ENCODE data around the gene ZNF304. TPM values are rescaled to one million over a fixed set of nuclear protein-coding genes. Genes with fewer than 3 reads are reported as not detected.

The ZNF304 gene
- total RNA-seq, 1 donor: 11.2 TPM

DNA sequence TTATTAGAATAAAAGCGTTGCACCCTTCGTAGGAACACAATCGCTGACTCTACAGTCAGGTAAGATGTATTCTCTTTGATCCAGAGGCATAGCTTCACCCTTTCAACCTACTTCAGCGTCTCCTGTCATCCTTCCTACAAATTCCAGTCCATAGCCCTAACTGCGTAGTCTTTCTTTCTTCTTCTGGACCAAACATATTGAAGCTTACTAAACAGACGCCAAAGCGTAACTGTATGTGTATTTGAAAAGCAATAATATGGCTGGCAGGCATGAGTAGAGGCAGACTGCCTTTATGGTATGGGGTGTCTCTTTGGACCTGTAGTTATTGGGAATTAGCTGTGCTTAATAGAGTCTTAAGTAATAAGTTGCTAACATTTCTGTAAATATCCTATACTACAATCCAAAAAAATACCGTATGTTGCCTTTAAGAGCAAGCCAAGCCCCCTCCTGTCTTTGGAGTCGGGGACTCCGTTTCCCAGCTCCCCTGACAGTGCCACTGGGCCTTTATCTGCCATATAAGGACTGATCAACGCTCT lies 38.2 kb downstream of the ZNF304 start:
- no peak for DNase-seq (ENCODE audit: low read depth)
- TF ChIP-seq, protein P1, sequence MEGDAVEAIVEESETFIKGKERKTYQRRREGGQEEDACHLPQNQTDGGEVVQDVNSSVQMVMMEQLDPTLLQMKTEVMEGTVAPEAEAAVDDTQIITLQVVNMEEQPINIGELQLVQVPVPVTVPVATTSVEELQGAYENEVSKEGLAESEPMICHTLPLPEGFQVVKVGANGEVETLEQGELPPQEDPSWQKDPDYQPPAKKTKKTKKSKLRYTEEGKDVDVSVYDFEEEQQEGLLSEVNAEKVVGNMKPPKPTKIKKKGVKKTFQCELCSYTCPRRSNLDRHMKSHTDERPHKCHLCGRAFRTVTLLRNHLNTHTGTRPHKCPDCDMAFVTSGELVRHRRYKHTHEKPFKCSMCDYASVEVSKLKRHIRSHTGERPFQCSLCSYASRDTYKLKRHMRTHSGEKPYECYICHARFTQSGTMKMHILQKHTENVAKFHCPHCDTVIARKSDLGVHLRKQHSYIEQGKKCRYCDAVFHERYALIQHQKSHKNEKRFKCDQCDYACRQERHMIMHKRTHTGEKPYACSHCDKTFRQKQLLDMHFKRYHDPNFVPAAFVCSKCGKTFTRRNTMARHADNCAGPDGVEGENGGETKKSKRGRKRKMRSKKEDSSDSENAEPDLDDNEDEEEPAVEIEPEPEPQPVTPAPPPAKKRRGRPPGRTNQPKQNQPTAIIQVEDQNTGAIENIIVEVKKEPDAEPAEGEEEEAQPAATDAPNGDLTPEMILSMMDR (IDR thresholded peaks at IDR 0.05; ENCODE audit: insufficient read depth, low read depth, low read length): no peak
- H3K4me3 ChIP-seq (ENCODE audit: low read depth, low read length): peak overlapping the region; percentile 97

DNA sequence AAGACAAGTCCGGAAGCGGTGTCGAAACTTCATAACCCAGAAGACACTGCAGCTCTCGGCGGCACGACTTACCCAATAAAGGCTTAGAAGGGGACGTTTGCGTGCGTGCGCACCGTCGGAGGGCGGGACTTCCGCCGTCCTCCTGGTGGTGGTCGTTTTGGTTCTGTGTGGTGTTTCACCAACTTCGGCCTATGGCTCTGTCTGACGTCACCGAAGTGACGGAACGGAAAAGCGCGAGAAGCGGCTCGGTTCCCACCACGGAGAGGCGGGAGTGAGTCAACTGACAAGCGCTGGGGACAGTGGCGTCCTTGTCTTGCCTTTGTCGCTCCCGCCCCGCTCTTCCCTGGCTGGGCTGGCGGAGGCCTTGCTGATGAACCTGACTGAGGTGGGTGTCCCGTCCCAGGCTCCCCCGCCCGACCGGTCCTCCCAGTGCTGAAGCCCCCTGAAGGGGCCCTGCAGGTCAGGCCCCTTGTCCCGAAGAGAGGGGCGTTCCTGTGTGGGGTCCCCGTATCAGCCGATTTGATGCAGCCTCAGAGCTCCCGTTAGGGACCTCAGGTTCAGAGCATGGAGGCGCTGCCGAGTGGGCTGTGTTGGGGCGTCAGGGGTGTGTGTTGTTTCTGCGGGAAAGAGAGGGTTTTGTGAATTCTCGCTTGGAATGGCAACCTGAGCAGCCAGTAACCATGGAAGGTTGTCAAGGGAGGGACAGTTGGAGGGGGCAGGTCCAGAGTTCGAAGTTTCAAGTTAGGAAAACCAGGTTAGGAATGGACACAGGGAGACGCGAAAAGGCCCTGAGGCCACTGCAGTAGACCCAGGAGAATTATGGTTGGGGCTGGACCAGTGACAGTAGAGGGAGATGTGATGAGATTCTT lies 38.9 kb downstream of the ZNF304 start, which contains the start of gene ZNF548:
Gene ZNF548, plus strand, starts transcription at position 125 of the 869 bp plus-strand sequence. Its CDS starts 246 bp downstream, at position 371.
- peak; percentile 100 for DNase-seq (ENCODE audit: low read depth)
- TF ChIP-seq, protein P1 (IDR thresholded peaks at IDR 0.05; ENCODE audit: insufficient read depth, low read depth, low read length): peak; percentile 23
- peak within 1 kb of the TSS; percentile 97 for H3K4me3 ChIP-seq (ENCODE audit: low read depth, low read length)

DNA sequence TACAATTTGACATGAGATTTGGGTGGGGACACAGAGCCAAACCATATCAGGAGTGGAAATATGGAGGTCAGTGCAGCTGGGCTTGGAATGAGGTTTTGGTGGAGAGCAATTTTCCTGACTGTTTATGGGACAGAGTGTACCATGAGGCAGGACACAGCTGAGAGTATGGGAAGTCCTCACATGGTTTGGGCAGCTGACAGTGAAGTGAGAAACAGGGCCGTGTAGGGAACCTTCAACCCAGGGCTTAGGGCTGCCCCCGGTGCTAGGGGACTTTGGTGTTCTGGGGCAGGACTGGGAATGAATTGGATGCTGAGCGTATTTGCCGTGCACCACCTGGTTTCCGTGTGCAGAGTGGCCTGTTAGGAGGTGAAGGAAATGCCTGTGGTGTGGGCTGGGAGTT lies 44.6 kb downstream of the ZNF304 start:
- TF ChIP-seq, protein P1 (IDR thresholded peaks at IDR 0.05; ENCODE audit: insufficient read depth, low read depth, low read length): no peak
- no peak for DNase-seq (ENCODE audit: low read depth)
- no peak overlapping the region for H3K4me3 ChIP-seq (ENCODE audit: low read depth, low read length)

DNA sequence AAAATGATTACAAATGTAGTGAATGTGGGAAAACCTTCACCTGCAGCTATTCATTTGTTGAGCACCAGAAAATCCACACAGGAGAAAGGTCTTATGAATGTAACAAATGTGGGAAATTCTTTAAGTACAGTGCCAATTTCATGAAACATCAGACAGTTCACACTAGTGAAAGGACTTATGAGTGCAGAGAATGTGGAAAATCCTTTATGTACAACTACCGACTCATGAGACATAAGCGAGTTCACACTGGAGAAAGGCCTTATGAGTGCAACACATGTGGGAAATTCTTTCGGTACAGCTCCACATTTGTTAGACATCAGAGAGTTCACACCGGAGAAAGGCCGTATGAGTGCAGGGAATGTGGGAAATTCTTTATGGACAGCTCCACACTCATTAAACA lies 47.8 kb downstream of the ZNF304 start:
- TF ChIP-seq, protein P1 (IDR thresholded peaks at IDR 0.05; ENCODE audit: insufficient read depth, low read depth, low read length): no peak
- DNase-seq (ENCODE audit: low read depth): no peak
- H3K4me3 ChIP-seq (ENCODE audit: low read depth, low read length): no peak overlapping the region

DNA sequence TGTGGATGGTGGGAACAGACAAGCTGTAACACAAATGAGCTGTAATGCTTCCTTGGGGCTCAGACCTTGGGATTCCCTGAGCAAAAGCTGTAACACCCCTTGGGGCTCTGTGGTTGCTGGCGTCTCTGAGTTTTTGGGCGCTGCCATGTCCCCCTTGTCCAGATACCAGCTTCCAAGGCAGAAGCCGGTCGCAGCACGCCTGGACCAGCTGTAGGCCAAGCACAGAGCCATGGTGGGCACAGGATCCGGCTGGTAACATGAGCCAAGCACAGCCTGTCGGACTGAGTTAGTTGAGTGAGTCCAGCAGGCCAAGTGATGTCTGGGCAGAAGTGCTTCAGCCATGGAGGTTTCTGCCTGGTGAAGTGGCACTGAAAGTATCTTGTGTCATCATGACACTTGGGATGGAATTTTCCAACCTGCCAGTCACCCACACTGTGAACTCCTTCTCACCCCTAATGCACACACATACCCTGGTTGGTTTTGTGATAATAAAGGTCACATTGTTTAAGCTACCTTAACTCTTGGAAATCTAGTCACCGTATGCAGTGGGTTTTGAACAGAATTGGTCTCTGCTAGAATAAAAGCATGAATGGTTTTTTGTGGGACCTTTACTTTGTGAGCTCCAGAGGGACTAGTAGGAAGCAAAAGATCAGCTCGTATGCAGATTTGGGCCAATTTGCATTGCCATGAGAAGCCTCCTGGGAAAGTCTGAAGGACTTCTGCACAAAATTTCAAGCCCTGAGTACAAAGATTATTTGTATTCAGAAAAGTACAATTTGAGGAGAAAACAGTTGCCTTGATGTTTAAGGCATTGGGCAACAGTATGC lies 52.9 kb downstream of the ZNF304 start:
- TF ChIP-seq, protein P1 (IDR thresholded peaks at IDR 0.05; ENCODE audit: insufficient read depth, low read depth, low read length): no peak
- no peak overlapping the region for H3K4me3 ChIP-seq (ENCODE audit: low read depth, low read length)
- no peak for DNase-seq (ENCODE audit: low read depth)

DNA sequence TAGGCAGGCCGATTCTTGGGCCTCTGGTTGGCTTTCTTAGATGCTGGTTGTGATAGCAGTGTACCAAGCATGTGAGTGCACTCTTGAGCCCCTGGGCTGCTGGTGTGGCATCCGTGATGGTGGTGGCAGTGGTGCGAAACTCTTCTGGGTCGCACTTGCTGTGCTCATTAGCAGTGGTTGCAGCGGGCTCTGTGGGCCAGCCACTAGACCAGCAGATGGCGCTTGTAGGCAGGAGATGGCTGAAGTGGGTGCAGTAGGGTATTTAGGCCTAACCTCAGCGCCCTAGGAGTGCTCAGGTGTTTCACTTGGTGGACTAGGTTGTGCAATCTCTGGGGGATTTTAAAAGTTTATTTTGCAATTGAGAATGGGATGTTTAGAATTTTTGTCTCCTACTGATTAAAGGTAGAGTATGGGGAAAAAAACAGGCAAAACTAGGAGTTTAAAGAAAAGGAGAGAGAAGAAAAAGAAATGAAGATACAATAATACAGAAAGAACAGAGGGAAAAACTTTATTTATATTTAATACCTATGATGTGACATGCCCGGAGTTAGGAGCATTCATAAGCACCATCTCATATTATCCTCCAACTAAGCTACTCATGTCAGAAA lies 55.5 kb downstream of the ZNF304 start:
- TF ChIP-seq, protein P1 (IDR thresholded peaks at IDR 0.05; ENCODE audit: insufficient read depth, low read depth, low read length): peak; percentile 79
- DNase-seq (ENCODE audit: low read depth): peak; percentile 56
- H3K4me3 ChIP-seq (ENCODE audit: low read depth, low read length): no peak overlapping the region
